Measurements from ENCODE around the gene CHST15.

Gene CHST15

DNA sequence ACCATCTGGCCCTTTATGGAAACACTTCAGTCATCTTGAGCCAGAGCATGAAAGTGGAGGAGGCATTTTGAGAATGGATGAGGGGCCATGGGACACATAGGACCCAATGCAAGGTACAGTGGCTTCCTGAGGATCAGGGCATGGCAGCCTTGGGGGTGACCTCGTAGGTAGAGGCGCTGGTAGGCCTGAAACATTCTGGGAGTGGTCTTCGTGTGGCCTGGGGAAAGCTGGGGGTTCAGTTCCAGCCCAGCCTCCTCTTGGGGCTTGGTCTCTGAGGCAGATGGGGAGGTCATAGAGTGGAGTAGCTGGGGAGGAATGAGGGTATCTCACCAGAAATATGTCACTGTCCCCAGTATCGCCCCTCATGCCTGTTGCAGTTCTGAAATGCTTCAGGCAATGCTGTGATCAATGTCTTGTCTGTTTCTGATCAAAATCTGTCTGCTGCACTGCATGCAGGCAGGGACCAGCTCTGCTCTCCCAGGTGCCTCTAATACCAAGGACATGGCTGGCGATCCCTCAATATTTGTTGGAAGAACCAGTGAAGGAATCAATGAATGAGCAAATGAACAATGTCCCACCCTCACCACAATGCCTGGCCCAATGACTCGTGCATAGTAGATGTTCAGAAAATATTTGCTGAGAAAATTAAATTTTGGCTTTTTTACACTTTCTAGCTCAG lies 90.9 kb downstream of the CHST15 start:
- TF ChIP-seq, protein P1, sequence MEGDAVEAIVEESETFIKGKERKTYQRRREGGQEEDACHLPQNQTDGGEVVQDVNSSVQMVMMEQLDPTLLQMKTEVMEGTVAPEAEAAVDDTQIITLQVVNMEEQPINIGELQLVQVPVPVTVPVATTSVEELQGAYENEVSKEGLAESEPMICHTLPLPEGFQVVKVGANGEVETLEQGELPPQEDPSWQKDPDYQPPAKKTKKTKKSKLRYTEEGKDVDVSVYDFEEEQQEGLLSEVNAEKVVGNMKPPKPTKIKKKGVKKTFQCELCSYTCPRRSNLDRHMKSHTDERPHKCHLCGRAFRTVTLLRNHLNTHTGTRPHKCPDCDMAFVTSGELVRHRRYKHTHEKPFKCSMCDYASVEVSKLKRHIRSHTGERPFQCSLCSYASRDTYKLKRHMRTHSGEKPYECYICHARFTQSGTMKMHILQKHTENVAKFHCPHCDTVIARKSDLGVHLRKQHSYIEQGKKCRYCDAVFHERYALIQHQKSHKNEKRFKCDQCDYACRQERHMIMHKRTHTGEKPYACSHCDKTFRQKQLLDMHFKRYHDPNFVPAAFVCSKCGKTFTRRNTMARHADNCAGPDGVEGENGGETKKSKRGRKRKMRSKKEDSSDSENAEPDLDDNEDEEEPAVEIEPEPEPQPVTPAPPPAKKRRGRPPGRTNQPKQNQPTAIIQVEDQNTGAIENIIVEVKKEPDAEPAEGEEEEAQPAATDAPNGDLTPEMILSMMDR (IDR thresholded peaks at IDR 0.05; ENCODE audit: control insufficient read depth, insufficient read depth, low read depth, low read length, missing control alignments) = no peak
- no peak overlapping the region for H3K4me3 ChIP-seq (ENCODE audit: control insufficient read depth, low read depth, low read length)
- DNase-seq (ENCODE audit: low read depth) = no peak

DNA sequence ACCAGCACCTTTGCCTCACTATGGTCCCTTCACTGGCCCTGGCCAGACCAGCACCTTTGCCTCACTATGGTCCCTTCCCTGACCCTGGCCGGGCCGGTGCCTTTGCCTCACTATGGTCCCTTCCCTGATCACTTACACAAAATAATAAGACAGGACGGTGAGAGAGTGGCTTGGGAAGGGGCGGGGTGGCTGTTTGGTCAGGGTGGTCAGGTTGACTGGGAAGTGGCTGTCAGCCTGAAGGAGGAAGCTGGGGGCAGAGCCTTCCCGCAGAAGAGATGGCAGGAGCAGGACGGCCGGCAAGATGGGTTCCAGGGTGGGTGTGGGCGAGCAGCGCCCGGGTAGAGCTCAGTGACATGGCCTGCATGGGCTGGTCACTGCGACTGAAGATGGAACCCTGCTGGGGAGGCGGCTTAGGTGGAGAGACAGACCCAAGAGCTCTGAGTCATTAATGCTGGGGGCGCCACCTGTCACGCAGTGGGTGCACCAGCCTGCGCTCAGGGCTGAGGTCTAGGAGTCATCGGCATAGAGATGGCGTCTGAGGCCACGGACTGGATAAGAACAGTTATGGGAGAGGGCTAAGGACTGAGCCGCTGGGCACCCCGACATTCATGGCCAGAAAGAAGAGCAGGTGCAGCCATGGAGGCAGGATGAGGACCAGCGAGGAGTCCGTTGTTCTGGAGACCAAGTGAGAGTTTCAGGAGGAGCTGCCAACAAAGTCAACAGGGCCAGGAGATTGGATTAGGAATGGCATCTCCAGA lies 91.8 kb downstream of the CHST15 start:
- H3K4me3 ChIP-seq (ENCODE audit: control insufficient read depth, low read depth, low read length) = no peak overlapping the region
- no peak for DNase-seq (ENCODE audit: low read depth)
- TF ChIP-seq, protein P1 (IDR thresholded peaks at IDR 0.05; ENCODE audit: control insufficient read depth, insufficient read depth, low read depth, low read length, missing control alignments) = no peak

DNA sequence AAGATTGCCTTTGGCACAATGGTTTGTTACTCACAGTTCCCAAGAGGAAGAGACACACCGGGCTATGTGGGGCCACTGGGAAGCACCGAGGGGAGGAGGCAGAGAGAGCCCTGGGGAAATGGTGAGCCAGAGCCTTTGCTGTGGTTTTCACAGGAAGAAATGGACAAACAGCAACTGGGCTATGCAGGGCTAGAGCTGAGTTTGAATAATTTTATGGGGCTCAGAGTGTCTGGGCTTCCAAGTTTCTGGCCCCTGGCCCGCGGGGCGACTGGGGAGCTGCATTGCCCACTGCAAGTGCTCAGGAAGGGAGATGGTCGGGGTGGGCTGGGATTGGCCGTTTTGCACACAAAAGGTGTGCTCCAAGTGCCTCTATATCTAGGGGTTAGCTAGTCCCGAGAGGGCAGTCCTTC lies 92.6 kb downstream of the CHST15 start:
- no peak overlapping the region for H3K4me3 ChIP-seq (ENCODE audit: control insufficient read depth, low read depth, low read length)
- peak; percentile 31 for DNase-seq (ENCODE audit: low read depth)
- TF ChIP-seq, protein P1 (IDR thresholded peaks at IDR 0.05; ENCODE audit: control insufficient read depth, insufficient read depth, low read depth, low read length, missing control alignments) = no peak

DNA sequence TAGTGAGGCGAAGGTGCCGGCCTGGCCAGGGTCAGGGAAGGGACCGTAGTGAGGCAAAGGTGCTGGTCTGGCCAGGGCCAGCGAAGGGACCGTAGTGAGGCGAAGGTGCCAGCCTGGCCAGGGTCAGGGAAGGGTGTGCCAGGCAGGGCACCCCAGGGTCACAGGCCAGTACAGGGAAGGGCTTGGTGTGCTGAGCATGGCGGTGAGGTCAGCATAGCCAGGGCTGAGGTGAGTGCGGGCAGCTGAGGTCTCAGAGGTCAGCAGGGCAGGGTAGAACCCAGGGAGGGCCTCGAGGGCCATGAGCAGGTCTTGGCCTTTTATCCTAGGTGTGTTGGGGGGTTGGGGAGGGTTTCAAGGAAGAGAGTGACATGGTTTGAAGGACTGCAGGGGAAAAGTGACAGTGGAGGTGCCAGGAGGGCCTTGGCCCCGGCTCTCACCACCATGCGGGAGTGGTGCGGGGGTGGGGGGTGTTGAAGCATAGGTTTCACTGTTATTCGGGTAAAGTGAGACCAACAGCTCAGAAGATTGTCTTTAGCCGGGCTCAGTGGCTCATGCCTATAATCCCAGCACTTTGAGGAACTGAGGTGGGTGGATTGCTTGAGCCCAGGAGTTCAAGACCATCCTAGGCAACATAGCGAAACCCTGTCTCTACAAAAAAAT lies 93.3 kb downstream of the CHST15 start:
- TF ChIP-seq, protein P1 (IDR thresholded peaks at IDR 0.05; ENCODE audit: control insufficient read depth, insufficient read depth, low read depth, low read length, missing control alignments) = no peak
- DNase-seq (ENCODE audit: low read depth) = no peak
- no peak overlapping the region for H3K4me3 ChIP-seq (ENCODE audit: control insufficient read depth, low read depth, low read length)

DNA sequence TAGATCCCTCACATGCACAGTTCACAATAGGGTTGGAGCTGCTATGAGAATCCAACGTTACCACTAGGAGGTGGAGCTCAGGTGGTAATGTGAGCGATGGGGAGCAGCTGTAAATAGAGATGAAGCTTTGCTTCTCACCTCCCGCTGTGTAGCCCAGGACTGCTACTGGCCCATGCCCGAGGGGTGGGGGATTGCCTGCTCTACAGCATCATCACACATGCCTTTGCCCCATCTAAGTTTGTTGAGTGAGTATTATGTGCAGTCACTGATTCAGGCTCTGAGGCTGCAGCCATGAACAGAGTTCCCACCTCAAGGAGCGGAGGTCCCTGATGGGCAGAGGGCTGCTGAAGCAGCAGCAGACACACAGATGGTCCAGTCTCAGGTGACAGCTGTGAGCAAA lies 94.1 kb downstream of the CHST15 start:
- no peak for DNase-seq (ENCODE audit: low read depth)
- H3K4me3 ChIP-seq (ENCODE audit: control insufficient read depth, low read depth, low read length) = no peak overlapping the region
- TF ChIP-seq, protein P1 (IDR thresholded peaks at IDR 0.05; ENCODE audit: control insufficient read depth, insufficient read depth, low read depth, low read length, missing control alignments) = no peak

DNA sequence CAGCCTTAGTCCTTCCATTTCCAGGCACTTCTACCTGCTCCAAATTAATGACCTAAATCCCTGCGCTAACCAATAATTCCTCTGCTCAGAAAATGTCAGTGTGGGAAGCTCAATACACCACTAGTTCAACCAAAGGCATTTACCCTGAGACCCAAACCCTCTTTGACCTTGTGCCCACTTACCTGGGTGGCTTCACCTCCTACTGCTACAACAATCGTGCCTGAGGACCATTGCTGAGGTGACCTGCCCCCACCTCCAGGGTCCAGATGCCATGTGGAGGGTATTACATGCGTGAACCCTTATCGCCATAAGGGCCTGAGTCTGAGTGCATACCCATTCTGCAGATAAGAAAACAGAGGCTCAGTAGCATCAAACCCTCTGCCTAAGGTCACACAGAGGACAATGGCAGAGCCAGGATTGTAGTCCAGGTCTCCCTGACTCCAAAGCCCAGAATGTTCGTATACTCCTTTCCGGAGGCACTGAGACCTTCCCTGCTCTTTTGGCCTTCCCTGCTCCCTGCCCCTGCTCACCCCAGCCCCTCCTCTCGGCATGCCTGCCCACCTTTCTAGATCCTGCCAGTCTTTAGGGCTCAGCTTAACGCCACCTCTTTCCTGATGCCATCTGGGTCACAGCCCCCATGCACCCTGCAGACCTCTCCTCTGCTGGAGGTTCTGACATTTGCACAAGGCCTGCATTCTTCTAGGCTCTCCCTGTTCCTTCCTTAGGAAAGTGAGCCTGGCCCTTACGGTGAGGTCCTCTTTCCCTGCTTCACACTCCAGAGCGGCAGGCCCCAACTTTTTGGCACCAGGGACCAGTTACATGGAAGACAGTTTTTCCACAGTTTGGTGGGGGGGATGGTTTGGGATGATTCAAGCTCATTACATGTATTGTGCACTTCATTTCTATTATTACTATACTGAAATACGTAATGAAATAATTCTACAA lies 94.9 kb downstream of the CHST15 start:
- no peak for DNase-seq (ENCODE audit: low read depth)
- H3K4me3 ChIP-seq (ENCODE audit: control insufficient read depth, low read depth, low read length) = no peak overlapping the region
- TF ChIP-seq, protein P1 (IDR thresholded peaks at IDR 0.05; ENCODE audit: control insufficient read depth, insufficient read depth, low read depth, low read length, missing control alignments) = no peak
